Measurements from ENCODE around the gene SCUBE3.

SCUBE3 gene

DNA sequence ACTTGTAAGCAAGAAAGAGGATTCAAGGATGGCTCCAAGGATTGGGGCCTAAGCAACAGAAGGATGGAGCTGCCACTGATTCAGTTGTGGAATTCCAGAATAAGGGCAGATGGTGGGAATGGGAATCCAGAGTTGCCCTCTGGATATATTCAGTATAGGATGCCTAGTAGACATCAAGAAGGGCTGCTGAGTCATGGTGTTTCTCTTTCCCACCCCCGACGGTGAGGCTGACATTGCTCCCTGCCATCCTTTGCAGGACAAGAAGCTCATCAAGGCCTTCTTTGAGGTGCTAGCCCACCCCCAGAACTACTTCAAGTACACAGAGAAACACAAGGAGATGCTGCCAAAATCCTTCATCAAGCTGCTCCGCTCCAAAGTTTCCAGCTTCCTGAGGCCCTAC, 34.5 kb downstream of the SCUBE3 start:
- peak; percentile 12 for DNase-seq (ENCODE audit: low read depth)
- TF ChIP-seq, protein P1, sequence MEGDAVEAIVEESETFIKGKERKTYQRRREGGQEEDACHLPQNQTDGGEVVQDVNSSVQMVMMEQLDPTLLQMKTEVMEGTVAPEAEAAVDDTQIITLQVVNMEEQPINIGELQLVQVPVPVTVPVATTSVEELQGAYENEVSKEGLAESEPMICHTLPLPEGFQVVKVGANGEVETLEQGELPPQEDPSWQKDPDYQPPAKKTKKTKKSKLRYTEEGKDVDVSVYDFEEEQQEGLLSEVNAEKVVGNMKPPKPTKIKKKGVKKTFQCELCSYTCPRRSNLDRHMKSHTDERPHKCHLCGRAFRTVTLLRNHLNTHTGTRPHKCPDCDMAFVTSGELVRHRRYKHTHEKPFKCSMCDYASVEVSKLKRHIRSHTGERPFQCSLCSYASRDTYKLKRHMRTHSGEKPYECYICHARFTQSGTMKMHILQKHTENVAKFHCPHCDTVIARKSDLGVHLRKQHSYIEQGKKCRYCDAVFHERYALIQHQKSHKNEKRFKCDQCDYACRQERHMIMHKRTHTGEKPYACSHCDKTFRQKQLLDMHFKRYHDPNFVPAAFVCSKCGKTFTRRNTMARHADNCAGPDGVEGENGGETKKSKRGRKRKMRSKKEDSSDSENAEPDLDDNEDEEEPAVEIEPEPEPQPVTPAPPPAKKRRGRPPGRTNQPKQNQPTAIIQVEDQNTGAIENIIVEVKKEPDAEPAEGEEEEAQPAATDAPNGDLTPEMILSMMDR (IDR thresholded peaks at IDR 0.05; ENCODE audit: low read length, missing control alignments) = no peak
- H3K4me3 ChIP-seq (replicated peaks; ENCODE audit: low read depth, low read length) = no peak overlapping the region

DNA sequence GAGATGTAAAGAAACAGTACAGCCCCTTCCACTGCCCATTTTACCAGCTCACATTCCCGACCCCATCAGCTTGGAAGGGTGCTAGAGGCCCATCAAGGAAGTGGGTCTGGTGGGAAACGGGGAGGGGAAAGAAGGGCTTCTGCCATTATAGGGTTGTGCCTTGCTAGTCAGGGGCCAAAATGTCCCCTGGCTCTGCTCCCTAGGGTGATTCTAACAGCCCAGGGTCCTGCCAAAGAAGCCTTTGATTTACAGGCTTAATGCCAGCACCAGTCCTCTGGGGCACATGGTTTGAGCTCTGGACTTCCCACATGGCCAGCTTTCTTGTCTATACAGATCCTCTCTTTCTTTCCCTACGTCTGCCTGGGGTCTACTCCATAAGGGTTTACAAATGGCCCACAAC, 35.2 kb downstream of the SCUBE3 start:
- H3K4me3 ChIP-seq (replicated peaks; ENCODE audit: low read depth, low read length) = no peak overlapping the region
- TF ChIP-seq, protein P1 (IDR thresholded peaks at IDR 0.05; ENCODE audit: low read length, missing control alignments) = no peak
- DNase-seq (ENCODE audit: low read depth) = no peak

DNA sequence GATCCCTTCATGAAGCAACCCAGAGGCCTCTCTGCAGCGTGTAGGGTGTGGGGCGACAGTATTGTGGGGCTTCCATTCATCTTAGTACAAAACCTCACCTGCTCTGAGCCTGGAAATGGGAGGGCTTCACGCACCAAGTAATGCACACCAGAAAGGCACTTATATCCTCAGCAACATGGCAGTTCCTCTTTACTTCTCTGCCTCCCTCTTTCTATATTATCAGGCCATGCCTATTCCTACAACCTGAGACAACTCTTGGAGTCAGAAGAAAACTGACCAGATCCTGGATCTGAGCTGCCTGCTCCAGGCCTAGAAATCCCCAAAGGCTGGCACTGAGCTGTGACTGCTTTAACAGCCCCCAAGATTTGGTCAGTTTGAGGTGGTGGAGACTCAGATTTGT, 38.2 kb downstream of the SCUBE3 start:
- H3K4me3 ChIP-seq (replicated peaks; ENCODE audit: low read depth, low read length) = no peak overlapping the region
- no peak for DNase-seq (ENCODE audit: low read depth)
- TF ChIP-seq, protein P1 (IDR thresholded peaks at IDR 0.05; ENCODE audit: low read length, missing control alignments) = no peak

DNA sequence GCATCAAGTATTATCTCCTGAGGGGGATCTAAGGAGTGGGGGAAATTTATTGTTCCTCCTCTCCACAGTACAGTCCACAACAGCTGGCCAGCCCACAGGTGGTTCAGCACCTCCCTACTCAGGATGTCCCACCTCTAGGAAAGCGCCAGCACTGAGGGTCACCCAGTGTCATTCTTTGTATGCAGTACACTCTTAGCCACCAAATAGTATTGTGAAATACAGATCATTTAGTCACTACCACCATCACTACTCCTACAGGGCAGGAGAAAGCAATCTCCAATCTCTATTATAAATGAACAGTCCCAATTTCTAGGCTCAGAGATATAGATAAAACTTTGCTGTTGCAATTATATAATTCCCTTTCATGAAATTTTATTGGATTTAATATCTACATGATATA, 39.5 kb downstream of the SCUBE3 start:
- DNase-seq (ENCODE audit: low read depth) = no peak
- TF ChIP-seq, protein P1 (IDR thresholded peaks at IDR 0.05; ENCODE audit: low read length, missing control alignments) = no peak
- H3K4me3 ChIP-seq (replicated peaks; ENCODE audit: low read depth, low read length) = no peak overlapping the region

DNA sequence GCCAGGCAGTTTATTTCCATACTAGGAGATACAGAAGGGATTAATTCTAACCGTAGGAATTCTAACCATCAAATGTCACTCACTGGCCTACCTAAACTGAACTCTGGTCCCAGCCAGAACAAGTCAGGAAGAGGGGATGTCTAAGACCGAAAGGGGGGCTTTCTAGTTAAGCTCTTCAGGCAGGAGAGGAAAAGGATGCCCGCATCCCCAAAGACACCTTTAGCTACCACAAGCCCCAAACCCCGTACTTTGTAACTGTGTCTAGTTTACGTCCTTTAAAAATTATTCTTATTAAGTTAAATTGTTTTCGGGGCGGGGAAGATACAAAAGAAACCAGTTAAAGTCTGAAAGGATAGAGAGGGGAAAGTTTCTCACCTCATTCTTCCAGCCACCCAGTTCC, 44.6 kb downstream of the SCUBE3 start:
- DNase-seq (ENCODE audit: low read depth) = no peak
- H3K4me3 ChIP-seq (replicated peaks; ENCODE audit: low read depth, low read length) = peak overlapping the region; percentile 94
- TF ChIP-seq, protein P1 (IDR thresholded peaks at IDR 0.05; ENCODE audit: low read length, missing control alignments) = no peak

DNA sequence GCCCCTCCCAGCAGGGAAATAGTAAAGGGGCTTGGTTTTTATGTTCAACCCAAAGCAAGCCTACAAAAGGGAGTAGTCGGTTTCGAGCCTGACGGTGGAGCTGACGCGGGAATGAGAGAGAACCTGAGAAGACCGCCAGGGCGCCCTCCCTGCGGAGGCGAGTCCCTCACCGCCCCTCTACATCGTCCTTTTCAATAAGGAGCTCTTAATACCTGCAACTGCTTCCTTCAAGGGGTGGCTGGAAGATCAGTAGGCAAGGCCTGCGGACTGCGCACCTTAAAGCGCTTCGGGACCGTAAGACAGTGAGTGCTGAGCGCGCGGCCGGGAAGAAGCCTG, 45.1 kb downstream of the SCUBE3 start:
- TF ChIP-seq, protein P1 (IDR thresholded peaks at IDR 0.05; ENCODE audit: low read length, missing control alignments) = peak; percentile 15
- DNase-seq (ENCODE audit: low read depth) = peak; percentile 58

DNA sequence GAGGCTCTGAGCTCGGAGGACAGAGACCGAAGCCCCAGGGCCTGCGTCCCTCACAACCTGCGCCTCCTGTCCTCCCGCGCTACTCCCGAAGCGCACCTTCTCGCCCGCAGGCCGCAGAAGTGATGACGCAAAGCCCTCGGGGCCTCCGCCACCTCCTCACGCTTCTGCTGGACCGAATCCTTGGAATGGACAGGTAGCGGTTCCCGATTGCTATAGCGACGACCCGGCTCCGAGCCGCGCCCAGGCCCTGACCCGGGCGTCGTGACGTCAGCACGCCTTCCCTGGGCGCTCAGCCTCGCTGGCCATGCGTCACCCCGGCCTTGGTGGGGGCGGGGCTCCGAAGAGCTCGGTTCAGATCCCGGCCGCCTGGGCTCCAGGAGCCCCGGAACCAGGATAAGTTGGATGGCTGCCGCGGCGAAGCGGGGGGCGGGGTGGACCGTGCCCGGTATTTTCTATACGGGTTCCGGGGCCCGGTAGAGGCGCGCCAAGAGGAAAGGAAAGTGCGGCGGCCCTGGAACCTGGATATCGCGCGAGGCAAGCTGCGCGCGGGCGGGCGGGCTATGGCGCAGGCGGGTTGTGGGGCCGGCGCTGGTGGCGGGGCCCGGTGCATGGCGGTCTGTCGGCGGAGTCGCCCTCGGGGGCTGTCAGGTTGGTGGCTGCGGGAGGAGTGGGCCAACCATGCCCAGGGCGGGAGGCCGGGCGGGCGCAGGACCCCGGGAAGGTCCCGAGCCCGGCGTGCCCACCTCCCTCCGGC, 45.6 kb downstream of the SCUBE3 start, which contains the start of gene ZNF76:
ZNF76 (plus strand) TSS at position 542 of the 754 bp plus-strand sequence. CDS start 21,417 bp downstream, outside the sequence.
- peak within 1 kb of the TSS; percentile 94 for H3K4me3 ChIP-seq (replicated peaks; ENCODE audit: low read depth, low read length)
- peak; percentile 98 for DNase-seq (ENCODE audit: low read depth)
- TF ChIP-seq, protein P1 (IDR thresholded peaks at IDR 0.05; ENCODE audit: low read length, missing control alignments) = no peak

More for the DNA sequence above, 45.1 kb downstream of the SCUBE3 start:
- H3K4me3 ChIP-seq (replicated peaks; ENCODE audit: low read depth, low read length) = peak overlapping the region; percentile 94

Data from fibroblast of pulmonary artery (primary cell).